Breast epithelium (tissue), 3 donors: ENCODE results near the gene CTCFL.

Source experiments
- CTCF ChIP-seq, 3 donors: fragments of 450-650 bp; IDR thresholded peaks; one replicate each; pipeline ENCODE4 v1.5.1; 2016 to 2017; ENCODE audit warnings: antibody characterized with exemption in 3 of 3, mild to moderate bottlenecking in 3 of 3, moderate library complexity in 3 of 3
- POLR2AphosphoS5 ChIP-seq, 3 donors: sonication (generic); formaldehyde crosslinking; IDR thresholded peaks; one replicate each; pipeline ENCODE4 v1.6.1; 2017; ENCODE audit warnings: antibody characterized with exemption in 3 of 3

GRCh38 chr20:57450931-57451330, 74.0 kb downstream of the CTCFL start:
- TF ChIP-seq POLR2AphosphoS5 (IDR thresholded peaks at IDR 0.05) (no peak), CTCF (IDR thresholded peaks at IDR 0.05) (no peak)
